ENCODE measurements around the gene GATAD2A. TPM values are rescaled to one million over a fixed set of nuclear protein-coding genes. Genes with fewer than 3 reads are reported as not detected.

The GATAD2A gene
- total RNA-seq, 2 experiments from 2014 or later = 91.2 to 100 TPM

Small RNA genes within 50 kb of the gene (microRNA-seq; reads per million reads assigned to microRNA genes)
- gene MIR640 (ENCODE audit: borderline microRNAs expressed, borderline replicate concordance) = not detected

Other genes with a start within 250 kb of the GATAD2A start
- 1 to 10 TPM; 3.1 to 4.6 TPM for gene MEF2B, start 235.4 kb upstream of the GATAD2A start, total RNA-seq
- gene BORCS8, start 213.5 kb upstream of the GATAD2A start, total RNA-seq = 10 to 100 TPM; 14.0 to 16.1 TPM
- gene RFXANK, start 213.4 kb upstream of the GATAD2A start, total RNA-seq = 10 to 100 TPM; 48.4 to 49.3 TPM
- gene NR2C2AP, start 202.3 kb upstream of the GATAD2A start, total RNA-seq = 10 to 100 TPM; 32.4 to 34.2 TPM
- not detected for gene NCAN, start 193.7 kb upstream of the GATAD2A start, total RNA-seq
- gene TM6SF2, start 132.4 kb upstream of the GATAD2A start, total RNA-seq = not detected
- gene SUGP1, start 85.2 kb upstream of the GATAD2A start, total RNA-seq = 10 to 100 TPM; 31.7 to 32.4 TPM
- gene MAU2, start 84.8 kb upstream of the GATAD2A start, total RNA-seq = 10 to 100 TPM; 38.6 to 42.5 TPM
- 1 to 10 TPM; 4.5 TPM for gene TSSK6, start 109.9 kb downstream of the GATAD2A start, total RNA-seq
- 100 to 1,000 TPM; 351 to 376 TPM for gene NDUFA13, start 110.5 kb downstream of the GATAD2A start, total RNA-seq
- 1 to 10 TPM; 6.5 to 7.2 TPM for gene YJEFN3, start 123.2 kb downstream of the GATAD2A start, total RNA-seq
- gene CILP2, start 132.6 kb downstream of the GATAD2A start, total RNA-seq = under 1 TPM; 0.14 to 0.22 TPM
- 10 to 100 TPM; 13.5 to 17.5 TPM for gene PBX4, start 213.0 kb downstream of the GATAD2A start, total RNA-seq
- 10 to 100 TPM; 20.2 to 20.7 TPM for gene LPAR2, start 222.5 kb downstream of the GATAD2A start, total RNA-seq
- 10 to 100 TPM; 38.7 to 40.6 TPM for gene GMIP, start 238.0 kb downstream of the GATAD2A start, total RNA-seq

Data from activated naive CD4-positive, alpha-beta T cell treated with anti-CD3 and anti-CD28 coated beads for 36 hours (primary cell).